ENCODE data around the gene BLM. TPM values are rescaled to one million over a fixed set of nuclear protein-coding genes. Genes with fewer than 3 reads are reported as not detected.

The BLM gene
- total RNA-seq, 1 experiment from 2014 or later = 24.6 TPM

DNA sequence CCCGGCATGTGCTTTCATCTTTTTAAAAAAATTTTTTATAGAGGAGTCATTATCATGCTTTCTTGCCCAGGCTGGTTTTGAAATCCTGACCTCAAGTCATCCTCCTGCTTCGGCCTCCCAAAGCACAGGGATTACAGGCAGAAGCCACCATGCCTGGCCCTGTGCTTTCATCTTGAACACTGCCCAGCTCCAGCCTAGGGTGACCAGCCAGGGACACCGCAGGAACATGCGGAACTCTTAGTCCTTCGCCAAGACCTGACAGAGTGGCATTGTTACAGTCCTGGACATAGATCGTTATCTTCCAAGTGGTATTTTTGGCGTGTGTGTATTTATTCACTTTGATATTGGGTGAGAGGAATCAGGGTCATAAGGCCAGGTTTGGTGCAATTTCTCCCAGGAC, 143.3 kb downstream of the BLM start:
- Histone ChIP-seq H3K27me3 (ENCODE audit: insufficient read depth, low read length) (peaks cover 8% of the 10 kb centered on the region; the same call in 1 of the 2 replicates), H3K9me3 (ENCODE audit: control insufficient read depth in 1 of 2, insufficient read depth in 1 of 2, low read depth in 1 of 2, low read length in 2 of 2) (no peaks in the 10 kb centered on the region), H3K4me3 (replicated peaks in 1 of 2; ENCODE audit: low read depth in 1 of 2, low read length in 2 of 2) (no peak overlapping the region), H3K4me1 (ENCODE audit: control insufficient read depth in 1 of 2, insufficient read depth in 2 of 2, low read length in 2 of 2) (peaks cover 20 to 53% of the 10 kb centered on the region in 2 experiments), H3K9ac (ENCODE audit: low read length) (peak overlapping the region; percentile 18; the same call in 1 of the 2 replicates), H4K20me1 (ENCODE audit: insufficient read depth) (no peaks in the 10 kb centered on the region), H3K79me2 (ENCODE audit: insufficient read depth, low read length) (no peaks in the 10 kb centered on the region), H3K36me3 (ENCODE audit: control insufficient read depth in 1 of 2, insufficient read depth in 2 of 2, low read length in 2 of 2) (no peaks in the 10 kb centered on the region), H3K27ac (ENCODE audit: low read depth, low read length) (no peak overlapping the region), H3K4me2 (ENCODE audit: low read length) (peak overlapping the region; percentile 41), H2AFZ (ENCODE audit: low read depth, low read length, poor library complexity, severe bottlenecking) (peak overlapping the region; percentile 62), H3K9me2 (ENCODE audit: insufficient read depth) (no peaks in the 10 kb centered on the region)
- intact Hi-C loops (cut with micrococcal nuclease) = loop anchor here (5.0 kb wide), 1 partner anchor 143 kb away; the partner anchor contains the start of gene BLM
- peak; percentile 81 for ATAC-seq
- peak; percentile 49 for DNase-seq (ENCODE audit: low read depth, low spot score)
- ChIA-PET RAD21 (ENCODE audit: low non-redundant PET in 1 of 2, low total read pairs in 2 of 2, uncharacterized antibody in 2 of 2, unreplicated experiment in 2 of 2) (no interaction called here), CTCF (no interaction called here), POLR2A (interaction anchor here (2.1 kb wide), 1 partner anchor 10 kb away, joined by 6 read pairs; no protein-coding TSS in a partner anchor)
- BruUV-seq (replicated peaks) = no TSS peak
- TF ChIP-seq ATF3 (IDR thresholded peaks at IDR 0.05) (no peak), SP1 (IDR thresholded peaks at IDR 0.05; ENCODE audit: low read depth) (no peak), POLR2AphosphoS5 (IDR thresholded peaks at IDR 0.05; ENCODE audit: low read depth, low read length) (no peak), POLR2A (IDR thresholded peaks at IDR 0.05; ENCODE audit: borderline replicate concordance, extremely low read depth, insufficient read depth, insufficient read length) (no peak), SRF (IDR thresholded peaks at IDR 0.05; ENCODE audit: low read depth) (no peak), ELF1 (IDR thresholded peaks at IDR 0.05; ENCODE audit: borderline replicate concordance, low read depth) (no peak), FOSL1 (IDR thresholded peaks at IDR 0.05; ENCODE audit: low read depth) (no peak), EGR1 (IDR thresholded peaks at IDR 0.05; ENCODE audit: low read depth) (no peak)
- TF ChIP-seq, protein P1, sequence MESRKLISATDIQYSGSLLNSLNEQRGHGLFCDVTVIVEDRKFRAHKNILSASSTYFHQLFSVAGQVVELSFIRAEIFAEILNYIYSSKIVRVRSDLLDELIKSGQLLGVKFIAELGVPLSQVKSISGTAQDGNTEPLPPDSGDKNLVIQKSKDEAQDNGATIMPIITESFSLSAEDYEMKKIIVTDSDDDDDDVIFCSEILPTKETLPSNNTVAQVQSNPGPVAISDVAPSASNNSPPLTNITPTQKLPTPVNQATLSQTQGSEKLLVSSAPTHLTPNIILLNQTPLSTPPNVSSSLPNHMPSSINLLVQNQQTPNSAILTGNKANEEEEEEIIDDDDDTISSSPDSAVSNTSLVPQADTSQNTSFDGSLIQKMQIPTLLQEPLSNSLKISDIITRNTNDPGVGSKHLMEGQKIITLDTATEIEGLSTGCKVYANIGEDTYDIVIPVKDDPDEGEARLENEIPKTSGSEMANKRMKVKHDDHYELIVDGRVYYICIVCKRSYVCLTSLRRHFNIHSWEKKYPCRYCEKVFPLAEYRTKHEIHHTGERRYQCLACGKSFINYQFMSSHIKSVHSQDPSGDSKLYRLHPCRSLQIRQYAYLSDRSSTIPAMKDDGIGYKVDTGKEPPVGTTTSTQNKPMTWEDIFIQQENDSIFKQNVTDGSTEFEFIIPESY (IDR thresholded peaks at IDR 0.05; ENCODE audit: extremely low read depth, insufficient replicate concordance, low read length) = no peak
- TF ChIP-seq, protein P2, sequence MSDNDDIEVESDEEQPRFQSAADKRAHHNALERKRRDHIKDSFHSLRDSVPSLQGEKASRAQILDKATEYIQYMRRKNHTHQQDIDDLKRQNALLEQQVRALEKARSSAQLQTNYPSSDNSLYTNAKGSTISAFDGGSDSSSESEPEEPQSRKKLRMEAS (IDR thresholded peaks at IDR 0.05) = no peak
- TF ChIP-seq, protein P3, sequence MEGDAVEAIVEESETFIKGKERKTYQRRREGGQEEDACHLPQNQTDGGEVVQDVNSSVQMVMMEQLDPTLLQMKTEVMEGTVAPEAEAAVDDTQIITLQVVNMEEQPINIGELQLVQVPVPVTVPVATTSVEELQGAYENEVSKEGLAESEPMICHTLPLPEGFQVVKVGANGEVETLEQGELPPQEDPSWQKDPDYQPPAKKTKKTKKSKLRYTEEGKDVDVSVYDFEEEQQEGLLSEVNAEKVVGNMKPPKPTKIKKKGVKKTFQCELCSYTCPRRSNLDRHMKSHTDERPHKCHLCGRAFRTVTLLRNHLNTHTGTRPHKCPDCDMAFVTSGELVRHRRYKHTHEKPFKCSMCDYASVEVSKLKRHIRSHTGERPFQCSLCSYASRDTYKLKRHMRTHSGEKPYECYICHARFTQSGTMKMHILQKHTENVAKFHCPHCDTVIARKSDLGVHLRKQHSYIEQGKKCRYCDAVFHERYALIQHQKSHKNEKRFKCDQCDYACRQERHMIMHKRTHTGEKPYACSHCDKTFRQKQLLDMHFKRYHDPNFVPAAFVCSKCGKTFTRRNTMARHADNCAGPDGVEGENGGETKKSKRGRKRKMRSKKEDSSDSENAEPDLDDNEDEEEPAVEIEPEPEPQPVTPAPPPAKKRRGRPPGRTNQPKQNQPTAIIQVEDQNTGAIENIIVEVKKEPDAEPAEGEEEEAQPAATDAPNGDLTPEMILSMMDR (IDR thresholded peaks at IDR 0.05 in 2 of 3, conservative IDR thresholded peaks at IDR 0.05 in 1 of 3; ENCODE audit: borderline replicate concordance in 1 of 3, insufficient read depth in 1 of 3, low read depth in 2 of 3, low read length in 2 of 3) = no peak

All from HCT116 (cell line).